GM03348 (cell line): ENCODE data around the gene ZKSCAN1.
A peak's percentile ranks its signal among the peaks of the same experiment; 100 is the strongest.
"Not testable (repeated sequence)": the region's sequence is repeated elsewhere in the genome, so short reads cannot be mapped to it uniquely, and the experiment has no call there.

Source experiments
- DNase-seq: peaks from one replicate; pipeline ENCODE4 v3.0.0; 2012; ENCODE audit warnings: low spot score

ZKSCAN1 gene

DNA sequence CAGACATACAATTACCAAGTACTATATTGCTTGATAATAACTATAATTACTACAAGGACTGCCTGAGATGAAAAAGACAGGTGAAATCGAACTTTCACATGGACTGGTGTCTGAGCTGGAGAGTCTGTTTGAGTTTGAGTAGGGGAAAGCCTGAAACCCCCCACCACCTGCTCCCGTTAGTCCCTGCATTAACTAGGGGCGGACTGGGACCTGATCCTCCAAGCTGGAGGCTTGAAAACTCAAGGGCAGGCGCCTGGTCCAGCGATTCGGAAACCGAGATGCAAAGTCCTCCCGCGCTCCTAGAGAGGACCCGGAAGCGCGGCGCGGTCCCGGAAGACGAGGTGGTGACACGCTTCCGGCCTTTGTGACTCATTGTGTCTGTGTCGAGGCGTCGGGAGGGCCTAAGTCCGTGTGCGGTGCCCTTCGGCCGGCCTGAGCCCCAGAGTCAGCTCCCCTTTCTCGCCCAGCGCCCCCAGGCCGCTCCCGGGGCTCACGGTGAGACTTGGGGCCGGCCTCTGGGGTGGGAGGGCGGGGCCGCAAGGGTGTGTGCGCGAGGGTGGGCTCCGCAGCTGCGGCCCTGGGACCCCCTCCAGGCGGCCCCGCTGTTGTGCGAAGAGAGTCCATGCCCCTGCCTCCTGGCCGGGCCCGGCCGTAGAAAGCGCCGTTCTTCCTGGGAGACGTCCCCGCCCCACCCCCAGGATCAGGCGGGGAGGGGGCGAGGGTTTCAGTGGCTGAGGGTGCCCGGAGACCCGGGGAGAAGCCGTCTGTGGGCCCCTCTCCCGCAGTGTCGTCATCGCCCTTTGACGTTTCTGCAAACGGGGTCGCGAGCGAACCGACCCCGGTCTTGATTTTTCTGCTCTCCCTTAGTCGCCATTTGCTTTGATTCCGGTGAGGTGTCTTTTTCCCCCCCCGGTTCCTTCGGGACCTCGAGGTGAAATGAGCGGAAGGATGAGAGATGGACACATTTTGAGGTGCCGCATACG lies at the start of gene ZKSCAN1:
ZKSCAN1 (plus strand) TSS at position 365 of the 983 bp plus-strand sequence. CDS start 7,911 bp downstream, outside the sequence.
- DNase-seq: peak; percentile 96

- DNase-seq: no peak
Observed at GRCh38 chr7:99969298-99969697, 46.1 kb upstream of the ZKSCAN1 start.

DNA sequence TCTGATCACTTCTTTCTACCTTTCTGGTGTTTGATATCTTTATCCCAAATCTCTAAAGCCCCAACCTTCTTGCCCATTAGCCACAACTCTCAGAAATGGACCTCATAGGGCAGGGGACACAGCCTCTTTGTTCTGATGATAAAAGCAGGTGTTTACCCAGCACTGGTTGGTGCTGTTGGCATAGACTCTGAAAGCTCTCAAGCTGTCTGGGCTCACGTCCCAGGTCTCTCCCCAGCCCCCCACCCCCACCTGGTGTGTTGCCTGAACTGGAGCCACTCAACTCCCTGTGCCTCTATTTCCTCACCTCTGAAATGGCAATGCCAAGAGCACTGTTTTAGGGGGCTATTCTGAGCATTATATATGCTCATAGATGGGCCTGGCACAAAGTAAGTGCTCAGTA lies 45.6 kb upstream of the ZKSCAN1 start:
- DNase-seq: not testable (repeated sequence)

- DNase-seq: no peak
Observed at GRCh38 chr7:99971242-99971641, 44.2 kb upstream of the ZKSCAN1 start.

GRCh38 chr7:99973817-99974216 lies 41.6 kb upstream of the ZKSCAN1 start:
- not testable (repeated sequence) for DNase-seq

- no peak for DNase-seq
Observed at GRCh38 chr7:99974681-99975080, 40.7 kb upstream of the ZKSCAN1 start.

DNA sequence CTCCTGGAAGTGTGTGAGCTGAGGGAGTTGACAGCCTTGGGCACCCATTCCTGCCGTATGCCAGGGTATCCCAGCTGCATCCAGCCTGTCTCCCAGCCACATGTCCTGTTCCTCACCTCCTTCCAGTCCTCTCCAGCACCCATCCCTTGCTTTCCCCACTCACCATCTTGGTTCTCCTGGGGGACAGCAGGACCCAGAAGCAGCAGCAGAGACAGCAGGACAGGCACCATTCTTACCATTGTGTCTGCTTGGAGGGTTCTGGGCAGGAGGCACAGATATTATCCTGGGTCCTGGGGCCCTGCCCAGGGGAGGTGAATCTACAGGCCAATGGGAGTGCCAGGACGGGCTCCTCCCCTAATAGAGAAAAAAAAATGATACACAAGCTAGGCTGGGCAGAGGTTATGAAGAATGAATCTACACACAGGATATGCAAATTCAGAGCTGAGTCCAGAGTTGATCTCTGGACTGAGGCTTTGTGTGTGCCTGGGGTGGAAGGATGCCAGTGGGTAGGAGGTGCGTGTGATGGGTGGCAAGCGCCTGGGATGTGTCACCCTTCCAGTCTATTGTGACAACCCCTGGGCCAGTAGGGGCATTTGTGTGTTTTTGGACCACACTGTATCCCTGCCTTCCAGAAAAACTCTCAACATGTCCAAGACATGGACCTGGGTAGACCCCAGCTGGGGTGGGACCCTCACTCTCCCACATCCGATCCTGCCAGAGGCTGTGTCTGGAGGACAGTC lies 39.4 kb upstream of the ZKSCAN1 start, which contains the start of gene AZGP1:
AZGP1 (minus strand) TSS at position 250 of the 740 bp plus-strand sequence; CDS start at position 239, 11 bp downstream.
- DNase-seq: no peak

DNA sequence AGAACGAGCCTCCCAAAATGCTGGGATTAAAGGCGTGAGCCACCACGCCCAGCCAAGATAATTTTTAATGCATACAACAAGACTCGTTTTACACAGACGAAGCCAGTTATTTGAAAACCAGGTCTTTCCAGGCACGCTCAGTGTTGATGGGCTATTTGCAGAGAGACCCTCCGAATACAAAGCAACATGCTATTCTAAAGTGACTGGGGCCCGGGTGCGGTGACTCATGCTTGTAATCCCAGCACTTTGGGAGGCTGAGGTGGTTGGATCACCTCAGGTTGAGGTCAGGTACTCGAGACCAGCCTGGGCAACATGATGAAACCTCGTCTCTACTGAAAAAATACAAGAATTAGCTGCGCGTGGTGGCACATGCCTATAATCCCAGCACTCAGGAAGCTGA lies 38.8 kb upstream of the ZKSCAN1 start:
- DNase-seq: no peak

- not testable (repeated sequence) for DNase-seq
Observed at GRCh38 chr7:99979814-99980225, 35.6 kb upstream of the ZKSCAN1 start.

DNA sequence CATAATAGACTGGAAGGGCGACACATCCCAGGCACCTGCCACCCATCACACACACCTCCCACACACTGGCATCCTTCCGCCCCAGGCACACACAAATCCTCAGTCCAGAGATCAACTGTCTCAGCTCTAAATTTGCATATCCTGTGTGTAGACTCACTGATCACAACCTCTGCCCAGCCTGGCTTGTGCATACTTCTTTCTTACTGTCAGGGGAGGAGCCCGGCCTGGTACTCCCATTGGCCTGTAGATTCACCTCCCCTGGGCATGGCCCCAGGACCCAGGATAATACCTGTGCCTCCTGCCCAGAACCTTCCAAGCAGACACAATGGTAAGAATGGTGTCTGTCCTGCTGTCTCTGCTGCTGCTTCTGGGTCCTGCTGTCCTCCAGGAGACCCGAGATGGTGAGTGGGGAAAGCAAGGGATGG lies 34.9 kb upstream of the ZKSCAN1 start:
- DNase-seq: not testable (repeated sequence)

DNA sequence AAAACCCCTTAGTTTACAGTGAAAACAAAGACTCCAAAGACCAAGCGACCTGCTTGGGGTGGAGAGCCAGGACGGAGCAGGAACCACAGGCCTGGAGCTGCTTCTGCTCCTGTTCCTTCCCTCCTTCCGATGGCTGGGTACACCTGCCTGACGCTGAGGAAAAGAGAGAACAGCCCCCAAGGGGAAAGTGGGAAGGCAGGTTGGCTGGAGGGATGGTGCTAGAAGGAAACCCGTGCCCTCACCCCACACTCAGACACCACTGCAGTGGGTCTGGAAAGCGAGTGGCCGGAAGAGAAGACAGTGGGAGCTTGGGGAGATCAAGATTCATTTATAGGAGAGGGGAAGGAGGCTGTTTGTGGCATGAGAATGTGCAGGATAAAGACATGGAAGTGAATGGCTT lies 34.3 kb upstream of the ZKSCAN1 start:
- not testable (repeated sequence) for DNase-seq

- DNase-seq: no peak
Observed at GRCh38 chr7:99984593-99984992, 30.8 kb upstream of the ZKSCAN1 start.

DNA sequence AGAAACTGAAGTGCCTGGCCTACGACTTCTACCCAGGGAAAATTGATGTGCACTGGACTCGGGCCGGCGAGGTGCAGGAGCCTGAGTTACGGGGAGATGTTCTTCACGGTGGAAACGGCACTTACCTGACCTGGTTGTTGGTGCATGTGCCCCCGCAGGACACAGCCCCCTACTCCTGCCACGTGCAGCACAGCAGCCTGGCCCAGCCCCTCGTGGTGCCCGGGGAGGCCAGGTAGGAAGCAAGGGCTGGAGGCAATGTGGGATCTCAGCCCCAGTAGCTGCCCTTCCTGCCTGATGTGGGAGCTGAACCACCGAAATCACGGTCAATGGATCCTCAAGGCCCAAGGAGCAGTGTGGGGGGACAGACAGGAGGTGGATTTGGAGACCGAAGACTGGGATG lies 28.1 kb upstream of the ZKSCAN1 start:
- not testable (repeated sequence) for DNase-seq

DNA sequence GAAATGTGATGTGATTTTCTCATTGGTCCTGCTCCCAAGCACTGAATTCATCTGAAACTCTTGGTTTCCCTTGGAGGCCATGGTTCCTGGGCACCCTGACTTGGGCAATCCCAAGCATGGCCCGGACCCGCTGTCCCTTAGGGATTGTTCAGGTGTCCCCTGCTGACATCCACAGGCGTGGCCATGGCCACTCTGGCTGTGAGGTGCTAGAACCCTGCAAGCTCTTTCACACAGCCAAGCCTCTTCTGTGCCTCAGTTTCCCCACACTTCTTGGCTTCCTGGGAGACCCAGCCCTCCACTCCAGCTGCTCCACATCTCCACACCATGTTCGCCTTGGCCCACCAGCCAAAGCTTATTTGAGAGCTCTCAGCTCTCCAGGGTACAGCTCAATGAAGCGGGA lies 27.6 kb upstream of the ZKSCAN1 start:
- DNase-seq: no peak

GRCh38 chr7:99990460-99990852 lies 24.9 kb upstream of the ZKSCAN1 start:
- DNase-seq: no peak

- not testable (repeated sequence) for DNase-seq
Observed at GRCh38 chr7:99991543-99991942, 23.9 kb upstream of the ZKSCAN1 start.

DNA sequence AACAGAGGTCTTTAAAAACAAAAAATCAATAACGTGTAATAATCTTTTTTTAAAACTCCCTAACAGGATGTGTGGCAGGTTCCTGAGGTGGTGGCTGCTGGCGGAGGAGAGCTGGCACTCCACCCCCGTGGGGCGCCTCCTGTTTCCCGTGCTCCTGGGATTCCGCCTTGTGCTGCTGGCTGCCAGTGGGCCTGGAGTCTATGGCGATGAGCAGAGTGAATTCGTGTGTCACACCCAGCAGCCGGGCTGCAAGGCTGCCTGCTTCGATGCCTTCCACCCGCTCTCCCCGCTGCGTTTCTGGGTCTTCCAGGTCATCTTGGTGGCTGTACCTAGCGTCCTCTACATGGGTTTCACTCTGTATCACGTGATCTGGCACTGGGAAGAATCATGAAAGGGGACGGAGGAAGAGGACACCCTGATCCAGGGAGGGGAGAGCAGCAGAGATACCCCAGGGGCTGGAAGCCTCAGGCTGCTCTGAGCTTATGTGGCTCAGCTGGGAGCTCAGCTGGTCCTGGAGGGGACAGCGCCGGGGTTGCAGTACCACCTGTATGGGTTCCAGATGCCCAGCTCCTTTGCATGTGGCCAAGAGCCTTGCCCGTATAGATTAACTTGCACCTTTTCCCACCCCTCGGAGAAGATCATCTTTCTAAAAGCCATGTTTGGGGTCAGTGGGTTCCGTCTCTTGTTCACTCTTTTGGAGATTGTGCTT lies 22.9 kb upstream of the ZKSCAN1 start:
- DNase-seq: no peak

DNA sequence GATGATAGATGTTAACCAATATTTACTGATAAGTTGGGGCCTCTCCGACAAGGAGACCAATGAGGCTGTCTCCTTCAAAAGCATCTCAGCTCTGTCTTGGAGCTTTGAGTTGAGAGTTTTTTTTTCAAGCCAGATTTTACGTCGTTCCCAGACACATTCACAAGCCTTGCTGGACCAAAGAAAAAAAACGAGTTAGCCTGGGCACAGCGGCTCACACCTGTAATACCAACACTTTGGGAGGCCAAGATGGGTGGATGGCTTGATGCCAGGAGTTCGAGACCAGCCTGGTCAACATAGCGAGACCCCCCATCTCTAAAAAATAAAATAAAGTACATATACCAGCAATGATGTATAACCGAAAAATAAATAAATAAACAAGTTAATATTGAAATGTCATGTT lies 20.6 kb upstream of the ZKSCAN1 start:
- no peak for DNase-seq

GRCh38 chr7:99996755-99997544 lies 18.4 kb upstream of the ZKSCAN1 start:
- no peak for DNase-seq

DNA sequence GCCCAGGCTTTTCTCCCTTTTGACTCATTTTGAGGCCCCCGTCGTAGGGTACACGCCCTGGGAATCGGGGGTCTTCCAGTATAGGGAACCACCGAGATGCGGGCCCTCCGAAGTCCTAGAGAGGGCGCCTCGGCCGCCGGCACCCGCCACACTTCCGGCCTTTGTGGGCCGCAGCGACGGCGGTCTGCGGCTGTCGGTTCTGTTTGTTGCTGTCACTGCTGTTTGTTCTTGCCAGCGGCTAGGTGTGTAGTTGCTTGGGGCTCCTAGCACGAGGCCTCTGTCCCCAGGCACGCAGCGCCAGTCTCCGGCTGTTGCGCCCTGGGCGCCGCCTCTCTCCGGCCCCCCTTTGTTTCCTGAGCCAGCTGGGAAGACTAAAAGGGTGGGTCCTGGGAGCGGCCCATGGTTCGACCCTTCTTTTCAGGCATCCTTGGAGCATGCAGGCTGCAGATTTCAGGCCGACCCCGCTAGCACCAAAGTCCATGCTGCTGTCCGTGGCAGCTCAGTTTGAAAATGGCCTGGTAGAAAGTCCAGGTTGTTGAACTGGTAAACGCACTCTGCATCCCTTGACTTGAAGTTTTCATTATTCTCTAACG lies 17.8 kb upstream of the ZKSCAN1 start:
- peak; percentile 57 for DNase-seq

DNA sequence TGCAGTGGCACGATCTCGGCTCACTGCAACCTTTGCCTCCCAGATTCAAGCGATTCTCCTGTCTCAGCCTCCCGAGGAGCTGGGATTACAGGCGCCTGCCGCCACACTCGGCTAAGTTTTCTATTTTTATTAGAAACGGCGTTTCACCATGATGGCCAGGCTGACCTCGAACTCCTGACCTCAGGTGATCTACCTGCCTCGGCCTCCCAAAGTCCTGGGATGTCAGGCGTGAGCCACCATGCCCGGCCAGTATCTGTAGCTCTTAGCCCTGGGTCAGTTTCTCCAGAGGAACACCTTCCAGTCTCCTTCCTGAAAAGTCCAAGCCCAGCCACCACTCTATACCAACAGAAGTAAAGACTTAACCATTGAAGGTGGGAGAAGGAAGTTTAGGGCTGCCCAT lies 15.2 kb upstream of the ZKSCAN1 start:
- no peak for DNase-seq
